ENCODE results near the gene VENTX. TPM values are rescaled to one million over a fixed set of nuclear protein-coding genes. Genes with fewer than 3 reads are reported as not detected.
A peak's percentile ranks its signal among the peaks of the same experiment; 100 is the strongest.

VENTX gene
- total RNA-seq, 1 experiment from 2014 or later = not detected

- Mint-ChIP-seq H3K4me1 (ENCODE audit: low read depth, unreplicated experiment) (peaks cover 17% of the 10 kb centered on the region), H3K9me3 (ENCODE audit: low read depth, unreplicated experiment) (no peaks in the 10 kb centered on the region), H3K27ac (ENCODE audit: unreplicated experiment) (no peak overlapping the region), H3K27me3 (ENCODE audit: unreplicated experiment) (peaks cover 55% of the 10 kb centered on the region), H3K4me3 (ENCODE audit: low read depth, unreplicated experiment) (no peak overlapping the region), H3K36me3 (ENCODE audit: insufficient read depth, unreplicated experiment) (no peaks in the 10 kb centered on the region)
- DNase-seq = no peak
- no TSS peak for BruUV-seq (replicated peaks)
- CTCF ChIA-PET = no interaction called here
- no peak for TF ChIP-seq CTCF (IDR thresholded peaks at IDR 0.05; ENCODE audit: unreplicated experiment)
- intact Hi-C loops (cut with micrococcal nuclease; ENCODE audit: unreplicated experiment) = no loop called here
Observed at GRCh38 chr10:133246236-133246626, 8.6 kb downstream of the VENTX start.

GRCh38 chr10:133247681-133248333 lies 10.2 kb downstream of the VENTX start:
- CTCF ChIA-PET = interaction anchor here (0.6 kb wide), 1 partner anchor 9 kb away, joined by 5 read pairs; no protein-coding TSS in a partner anchor
- no peaks in the 10 kb centered on the region for H3K9me3 Mint-ChIP-seq (ENCODE audit: low read depth, unreplicated experiment)
- no peak overlapping the region for H3K4me3 Mint-ChIP-seq (ENCODE audit: low read depth, unreplicated experiment)
- H3K4me1 Mint-ChIP-seq (ENCODE audit: low read depth, unreplicated experiment) = peaks cover 15% of the 10 kb centered on the region
- no TSS peak for BruUV-seq (replicated peaks)
- no peak for TF ChIP-seq CTCF (IDR thresholded peaks at IDR 0.05; ENCODE audit: unreplicated experiment)
- intact Hi-C loops (cut with micrococcal nuclease; ENCODE audit: unreplicated experiment) = no loop called here
- H3K27ac Mint-ChIP-seq (ENCODE audit: unreplicated experiment) = no peak overlapping the region
- H3K36me3 Mint-ChIP-seq (ENCODE audit: insufficient read depth, unreplicated experiment) = no peaks in the 10 kb centered on the region
- DNase-seq = no peak
- H3K27me3 Mint-ChIP-seq (ENCODE audit: unreplicated experiment) = peaks cover 47% of the 10 kb centered on the region

- intact Hi-C loops (cut with micrococcal nuclease; ENCODE audit: unreplicated experiment) = no loop called here
- CTCF ChIA-PET = no interaction called here
- Mint-ChIP-seq H3K36me3 (ENCODE audit: insufficient read depth, unreplicated experiment) (no peaks in the 10 kb centered on the region), H3K9me3 (ENCODE audit: low read depth, unreplicated experiment) (no peaks in the 10 kb centered on the region), H3K4me3 (ENCODE audit: low read depth, unreplicated experiment) (no peak overlapping the region), H3K4me1 (ENCODE audit: low read depth, unreplicated experiment) (peaks cover 10% of the 10 kb centered on the region), H3K27ac (ENCODE audit: unreplicated experiment) (no peak overlapping the region), H3K27me3 (ENCODE audit: unreplicated experiment) (peaks cover 42% of the 10 kb centered on the region)
- BruUV-seq (replicated peaks) = no TSS peak
- TF ChIP-seq CTCF (IDR thresholded peaks at IDR 0.05; ENCODE audit: unreplicated experiment) = no peak
- no peak for DNase-seq
Observed at GRCh38 chr10:133248334-133248715, 10.7 kb downstream of the VENTX start.

- intact Hi-C loops (cut with micrococcal nuclease; ENCODE audit: unreplicated experiment) = no loop called here
- DNase-seq = peak; percentile 16
- peaks cover 38% of the 10 kb centered on the region for H3K27me3 Mint-ChIP-seq (ENCODE audit: unreplicated experiment)
- CTCF ChIA-PET = no interaction called here
- H3K4me3 Mint-ChIP-seq (ENCODE audit: low read depth, unreplicated experiment) = no peak overlapping the region
- peaks cover 9% of the 10 kb centered on the region for H3K4me1 Mint-ChIP-seq (ENCODE audit: low read depth, unreplicated experiment)
- TF ChIP-seq CTCF (IDR thresholded peaks at IDR 0.05; ENCODE audit: unreplicated experiment) = no peak
- H3K27ac Mint-ChIP-seq (ENCODE audit: unreplicated experiment) = no peak overlapping the region
- BruUV-seq (replicated peaks) = no TSS peak
- no peaks in the 10 kb centered on the region for H3K9me3 Mint-ChIP-seq (ENCODE audit: low read depth, unreplicated experiment)
- H3K36me3 Mint-ChIP-seq (ENCODE audit: insufficient read depth, unreplicated experiment) = no peaks in the 10 kb centered on the region
Observed at GRCh38 chr10:133249094-133249780, 11.6 kb downstream of the VENTX start.

Data from Calu3 (cell line).